ENCODE results near the gene LRRK1. TPM values are rescaled to one million over a fixed set of nuclear protein-coding genes. Genes with fewer than 3 reads are reported as not detected.

The LRRK1 gene
- total and polyA plus RNA-seq, 2 of the 13 experiments (the other 11 are each of a cell fraction or from before 2014, with no cell fraction given) = 0.13 to 1.2 TPM

DNA sequence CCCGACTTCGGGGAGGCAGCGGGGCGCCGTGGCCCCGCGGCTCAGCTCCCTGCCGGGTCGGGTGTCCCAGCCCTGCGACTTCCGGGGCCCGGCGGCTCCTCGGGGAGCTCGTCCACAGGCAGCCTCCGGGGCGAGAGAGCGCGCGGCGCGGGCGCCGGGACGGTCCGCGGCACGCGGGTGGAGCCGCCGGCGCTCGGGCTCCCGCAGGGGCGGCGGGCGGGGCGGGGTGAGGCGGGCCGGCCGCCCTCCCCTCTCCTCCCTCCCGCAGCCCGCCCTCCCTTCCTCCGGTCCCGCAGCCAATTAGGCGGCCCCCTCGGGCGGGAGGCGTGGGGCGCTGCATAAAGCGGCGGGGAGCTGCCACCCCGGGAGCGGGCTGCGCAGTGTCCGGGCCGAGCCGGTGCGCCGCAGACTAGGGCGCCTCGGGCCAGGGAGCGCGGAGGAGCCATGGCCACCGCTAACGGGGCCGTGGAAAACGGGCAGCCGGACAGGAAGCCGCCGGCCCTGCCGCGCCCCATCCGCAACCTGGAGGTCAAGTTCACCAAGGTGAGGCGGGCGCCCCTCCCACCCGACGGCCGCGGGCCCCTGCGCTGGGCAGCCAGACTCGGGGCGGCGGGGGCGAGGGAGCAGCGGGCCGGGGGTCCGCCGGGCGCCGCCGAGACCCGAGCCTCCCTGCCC is 39.6 kb upstream of the LRRK1 start, which contains the start of gene ALDH1A3:
Gene ALDH1A3, plus strand, starts transcription at position 368 of the 675 bp plus-strand sequence. Its CDS starts 77 bp downstream, at position 445.
- POLR2A ChIA-PET = no interaction called here
- H3K4me3 ChIP-seq (replicated peaks in 1 of 3; ENCODE audit: insufficient read depth in 1 of 3, low read depth in 2 of 3, low read length in 3 of 3) = peak within 1 kb of the TSS in 1 of 3 experiments; percentile 23; a peak in 1 of 6 replicates
- 27% methylated on average over 9 of the region's 93 CpGs for WGBS (ENCODE audit: low lambda C conversion rate)

DNA sequence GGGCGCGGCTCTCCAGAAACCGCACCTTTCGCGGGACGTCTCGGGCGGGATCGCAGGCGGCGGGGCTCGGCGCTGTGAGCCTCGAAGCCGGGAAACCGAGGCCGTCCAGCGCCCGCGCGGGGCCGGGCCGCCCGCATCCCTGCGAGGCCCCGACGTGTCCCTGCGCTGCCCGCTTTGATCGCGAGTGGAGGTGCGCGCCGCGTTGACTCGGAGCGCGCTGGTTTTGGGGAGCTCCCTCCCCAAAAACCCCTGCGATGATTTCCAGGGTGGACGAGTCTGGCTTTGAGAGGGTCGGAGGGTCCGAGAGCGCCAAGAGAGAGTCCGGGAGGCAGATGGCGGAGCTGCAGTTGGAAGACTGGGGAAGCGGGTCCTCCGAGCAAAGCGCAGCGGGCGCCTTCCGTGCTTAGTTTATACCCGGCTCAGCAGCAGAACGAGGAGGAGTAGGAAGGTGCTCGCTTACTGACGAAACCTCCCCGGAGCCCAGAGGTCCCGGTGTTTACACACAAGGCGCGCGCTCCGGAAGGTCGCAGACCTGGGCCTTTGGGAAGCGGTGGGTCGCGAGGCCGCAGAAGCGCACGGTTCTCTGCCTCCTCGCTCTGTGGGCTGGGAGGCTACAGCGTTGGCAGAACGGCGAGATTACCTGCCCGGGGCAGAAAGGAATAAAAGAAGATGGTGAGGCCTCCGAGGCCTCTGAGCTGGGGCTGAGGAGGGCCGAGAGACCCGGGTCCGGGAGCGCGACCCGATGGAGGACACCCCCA is 38.8 kb upstream of the LRRK1 start:
- Histone ChIP-seq H4K20me1 (ENCODE audit: insufficient read depth, low read length) (no peaks in the 10 kb centered on the region), H3K27me3 (ENCODE audit: control insufficient read depth in 1 of 2, insufficient read depth in 2 of 2, low read length in 2 of 2) (peaks cover 6 to 64% of the 10 kb centered on the region in 2 experiments), H3K4me1 (ENCODE audit: insufficient read depth, low read length) (no peaks in the 10 kb centered on the region), H3K9me3 (ENCODE audit: low read length) (no peaks in the 10 kb centered on the region), H2AFZ (ENCODE audit: low read length) (no peak overlapping the region), H3K9ac (ENCODE audit: insufficient read depth, low read depth, low read length) (no peak overlapping the region), H3K27ac (ENCODE audit: extremely low read length, insufficient read depth, low read length) (no peak overlapping the region), H3K4me2 (ENCODE audit: low read depth, low read length) (no peak overlapping the region), H3K36me3 (replicated peaks in 1 of 2; ENCODE audit: control insufficient read depth in 1 of 2, insufficient read depth in 2 of 2, low read length in 2 of 2) (no peaks in the 10 kb centered on the region), H3K4me3 (replicated peaks in 1 of 3; ENCODE audit: insufficient read depth in 1 of 3, low read depth in 2 of 3, low read length in 3 of 3) (no peak overlapping the region), H3K79me2 (ENCODE audit: insufficient read depth, low read length) (no peaks in the 10 kb centered on the region)
- intact Hi-C loops (cut with micrococcal nuclease; ENCODE audit: unreplicated experiment) (no loop called here), in situ Hi-C loops (cut with HindIII; ENCODE audit: extremely low pct_ligation_motif_present, low pct_unique_long_range_greater_than_20kb) (no loop called here)
- WGBS (ENCODE audit: low lambda C conversion rate) = 63% methylated on average over 39 of the region's 80 CpGs
- no TSS peak for BruUV-seq (replicated peaks)
- no peak; the same call in 2 of the 3 replicates for ATAC-seq
- POLR2A ChIA-PET = no interaction called here
- CTCF ChIA-PET (ENCODE audit: low intra/inter-chr PET ratio, low total read pairs) = no interaction called here
- no peak for DNase-seq (ENCODE audit: low spot score)
- no peak for TF ChIP-seq POLR2A (IDR thresholded peaks at IDR 0.05; ENCODE audit: insufficient read depth in 1 of 2, low read depth in 2 of 2, low read length in 2 of 2)
- no peak for FAIRE-seq

More for the DNA sequence above, 39.6 kb upstream of the LRRK1 start, which contains the start of gene ALDH1A3:
- Histone ChIP-seq H3K4me1 (ENCODE audit: insufficient read depth, low read length) (no peaks in the 10 kb centered on the region), H3K36me3 (replicated peaks in 1 of 2; ENCODE audit: control insufficient read depth in 1 of 2, insufficient read depth in 2 of 2, low read length in 2 of 2) (no peaks in the 10 kb centered on the region), H3K9me3 (ENCODE audit: low read length) (no peaks in the 10 kb centered on the region), H4K20me1 (ENCODE audit: insufficient read depth, low read length) (no peaks in the 10 kb centered on the region), H3K9ac (ENCODE audit: insufficient read depth, low read depth, low read length) (no peak within 1 kb of the TSS), H3K27ac (ENCODE audit: extremely low read length, insufficient read depth, low read length) (no peak within 1 kb of the TSS), H3K27me3 (ENCODE audit: control insufficient read depth in 1 of 2, insufficient read depth in 2 of 2, low read length in 2 of 2) (peaks cover 6 to 57% of the 10 kb centered on the region in 2 experiments), H2AFZ (ENCODE audit: low read length) (no peak within 1 kb of the TSS), H3K79me2 (ENCODE audit: insufficient read depth, low read length) (no peaks in the 10 kb centered on the region), H3K4me2 (ENCODE audit: low read depth, low read length) (0 out of 2 replicates have a peak within 1 kb of the TSS, but pooled peaks have one; percentile 7)
- no peak; the same call in 2 of the 3 replicates for ATAC-seq
- FAIRE-seq = no peak
- no TSS peak for BruUV-seq (replicated peaks)
- intact Hi-C loops (cut with micrococcal nuclease; ENCODE audit: unreplicated experiment) (no loop called here), in situ Hi-C loops (cut with HindIII; ENCODE audit: extremely low pct_ligation_motif_present, low pct_unique_long_range_greater_than_20kb) (no loop called here)
- CTCF ChIA-PET (ENCODE audit: low intra/inter-chr PET ratio, low total read pairs) = no interaction called here
- DNase-seq (ENCODE audit: low spot score) = no peak
- TF ChIP-seq, protein P1, sequence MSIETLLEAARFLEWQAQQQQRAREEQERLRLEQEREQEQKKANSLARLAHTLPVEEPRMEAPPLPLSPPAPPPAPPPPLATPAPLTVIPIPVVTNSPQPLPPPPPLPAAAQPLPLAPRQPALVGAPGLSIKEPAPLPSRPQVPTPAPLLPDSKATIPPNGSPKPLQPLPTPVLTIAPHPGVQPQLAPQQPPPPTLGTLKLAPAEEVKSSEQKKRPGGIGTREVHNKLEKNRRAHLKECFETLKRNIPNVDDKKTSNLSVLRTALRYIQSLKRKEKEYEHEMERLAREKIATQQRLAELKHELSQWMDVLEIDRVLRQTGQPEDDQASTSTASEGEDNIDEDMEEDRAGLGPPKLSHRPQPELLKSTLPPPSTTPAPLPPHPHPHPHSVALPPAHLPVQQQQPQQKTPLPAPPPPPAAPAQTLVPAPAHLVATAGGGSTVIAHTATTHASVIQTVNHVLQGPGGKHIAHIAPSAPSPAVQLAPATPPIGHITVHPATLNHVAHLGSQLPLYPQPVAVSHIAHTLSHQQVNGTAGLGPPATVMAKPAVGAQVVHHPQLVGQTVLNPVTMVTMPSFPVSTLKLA (IDR thresholded peaks at IDR 0.05) = no peak
- TF ChIP-seq ZSCAN30 (CRISPR knock-in tag; IDR thresholded peaks at IDR 0.05) = no peak
